CMK (cell line): Measurements from ENCODE around the gene TLN1.

Experiments
- DNase-seq: peaks from one replicate; pipeline ENCODE4 v3.0.0-alpha.2; 2010; ENCODE audit warnings: low read depth

Gene TLN1

GRCh38 chr9:35706951-35707350 lies 25.0 kb downstream of the TLN1 start:
- no peak for DNase-seq

GRCh38 chr9:35705836-35706430 lies 26.1 kb downstream of the TLN1 start:
- no peak for DNase-seq

- DNase-seq = no peak
Measured at GRCh38 chr9:35705372-35705771, 26.6 kb downstream of the TLN1 start.

GRCh38 chr9:35703906-35704672 lies 27.9 kb downstream of the TLN1 start:
- no peak for DNase-seq

GRCh38 chr9:35702696-35703095 lies 29.3 kb downstream of the TLN1 start:
- no peak for DNase-seq

GRCh38 chr9:35700942-35701341 lies 31.1 kb downstream of the TLN1 start:
- no peak for DNase-seq

- no peak for DNase-seq
Measured at GRCh38 chr9:35700031-35700430, 32.0 kb downstream of the TLN1 start.

- DNase-seq = no peak
Measured at GRCh38 chr9:35698231-35698630, 33.8 kb downstream of the TLN1 start.

GRCh38 chr9:35697486-35697885 lies 34.5 kb downstream of the TLN1 start:
- no peak for DNase-seq

- peak; percentile 31 for DNase-seq
Measured at GRCh38 chr9:35696520-35697215, 35.3 kb downstream of the TLN1 start.

GRCh38 chr9:35695943-35696401 lies 36.0 kb downstream of the TLN1 start:
- no peak for DNase-seq

GRCh38 chr9:35691757-35692301 lies 40.2 kb downstream of the TLN1 start:
- no peak for DNase-seq

GRCh38 chr9:35691334-35691650 lies 40.7 kb downstream of the TLN1 start:
- no peak for DNase-seq

GRCh38 chr9:35690614-35691333 lies 41.2 kb downstream of the TLN1 start:
- DNase-seq = peak; percentile 52

GRCh38 chr9:35690294-35690613 lies 41.7 kb downstream of the TLN1 start:
- no peak for DNase-seq

GRCh38 chr9:35689542-35690293 lies 42.3 kb downstream of the TLN1 start, which contains the start of gene TPM2:
Gene TPM2, minus strand, starts transcription at chr9:35689925. Its CDS starts 108 bp downstream, at chr9:35689817.
- no peak for DNase-seq

- DNase-seq = no peak
Measured at GRCh38 chr9:35688558-35689541, 43.1 kb downstream of the TLN1 start.

GRCh38 chr9:35687972-35688557 lies 43.9 kb downstream of the TLN1 start:
- no peak for DNase-seq

- no peak for DNase-seq
Measured at GRCh38 chr9:35687306-35687705, 44.7 kb downstream of the TLN1 start.
